HepG2 (cell line): ENCODE measurements around the gene FAM83C. TPM values are rescaled to one million over a fixed set of nuclear protein-coding genes. Genes with fewer than 3 reads are reported as not detected.

ENCODE experiments used
- DR1 ChIP-seq: sonication (generic); formaldehyde crosslinking; IDR thresholded peaks from 2 replicates; pipeline ENCODE4 v1.8.0; 2021; ENCODE audit warnings: mild to moderate bottlenecking, missing genetic modification reagents, inconsistent platforms
- EP300 ChIP-seq, 3 experiments: sonication (generic) in 1 of 3; formaldehyde crosslinking in 1 of 3; IDR thresholded peaks; 2 replicates each; pipeline versions ENCODE4 v1.5.1 to v1.6.1; 2011 to 2020; ENCODE audit warnings: low read depth in 2 of 3, low read length in 2 of 3, borderline replicate concordance in 1 of 3, improper control_type of control experiment in 1 of 3, mild to moderate bottlenecking in 1 of 3, missing genetic modification reagents in 1 of 3, moderate library complexity in 1 of 3
- GABPB1 ChIP-seq: IDR thresholded peaks from 2 replicates; pipeline ENCODE4 v1.6.1; 2016; ENCODE audit warnings: mild to moderate bottlenecking, missing genetic modification reagents, moderate library complexity, missing compliant biosample characterization
- GRHL1 ChIP-seq: sonication (generic); formaldehyde crosslinking; conservative IDR thresholded peaks from 2 replicates; pipeline ENCODE4 v1.8.0; 2022; ENCODE audit warnings: missing genetic modification reagents
- HOXA7 ChIP-seq: sonication (generic); formaldehyde crosslinking; IDR thresholded peaks from 2 replicates; pipeline ENCODE4 v1.8.1; 2022; ENCODE audit warnings: mild to moderate bottlenecking, missing genetic modification reagents, moderate library complexity
- HOXA9 ChIP-seq: sonication (generic); formaldehyde crosslinking; IDR thresholded peaks from 2 replicates; pipeline ENCODE4 v1.8.1; 2022; ENCODE audit warnings: missing genetic modification reagents, mild to moderate bottlenecking, moderate library complexity, borderline replicate concordance
- KAT8 ChIP-seq: IDR thresholded peaks from 2 replicates; pipeline ENCODE4 v1.6.1; 2016; ENCODE audit warnings: missing genetic modification reagents, missing compliant biosample characterization
- MXI1 ChIP-seq: IDR thresholded peaks from 3 replicates; pipeline ENCODE4 v1.6.1; 2012; ENCODE audit warnings: low read depth, low read length, inconsistent platforms, borderline replicate concordance
- NAIF1 ChIP-seq: sonication (generic); formaldehyde crosslinking; IDR thresholded peaks from 2 replicates; pipeline ENCODE4 v1.5.0; 2020; ENCODE audit warnings: mild to moderate bottlenecking, missing genetic modification reagents, borderline replicate concordance
- POLR2G ChIP-seq: fragments of 200-400 bp; formaldehyde crosslinking; IDR thresholded peaks from 2 replicates; pipeline ENCODE4 v1.6.1; 2018; ENCODE audit warnings: mild to moderate bottlenecking, low read depth, low read length, moderate library complexity
- RARA ChIP-seq: IDR thresholded peaks from 2 replicates; pipeline ENCODE4 v1.6.1; 2016; ENCODE audit warnings: missing genetic modification reagents, missing compliant biosample characterization
- RFX5 ChIP-seq: IDR thresholded peaks from 2 replicates; pipeline ENCODE4 v1.6.1; 2011; ENCODE audit warnings: low read depth, low read length, improper control_type of control experiment
- SIN3A ChIP-seq: IDR thresholded peaks from 2 replicates; pipeline ENCODE4 v1.6.1; 2011; ENCODE audit warnings: low read depth, mild to moderate bottlenecking, control low read depth, low read length, borderline replicate concordance
- SSRP1 ChIP-seq: IDR thresholded peaks from 2 replicates; pipeline ENCODE4 v1.6.1; 2016; ENCODE audit warnings: control low read depth
- TFE3 ChIP-seq: IDR thresholded peaks from 2 replicates; pipeline ENCODE4 v1.6.1; 2016
- ZFP41 ChIP-seq: sonication (generic); formaldehyde crosslinking; IDR thresholded peaks from 2 replicates; pipeline ENCODE4 v1.4.0; 2020; ENCODE audit warnings: mild to moderate bottlenecking, missing genetic modification reagents, borderline replicate concordance
- ZNF180 ChIP-seq: sonication (generic); formaldehyde crosslinking; IDR thresholded peaks from 2 replicates; pipeline ENCODE4 v1.4.0; 2020; ENCODE audit warnings: low read depth, missing genetic modification reagents, borderline replicate concordance
- ZNF547 ChIP-seq: sonication (generic); formaldehyde crosslinking; IDR thresholded peaks from 2 replicates; pipeline ENCODE4 v1.5.1; 2020; ENCODE audit warnings: mild to moderate bottlenecking, missing genetic modification reagents
- ZNF589 ChIP-seq: sonication (generic); formaldehyde crosslinking; conservative IDR thresholded peaks from 2 replicates; pipeline ENCODE4 v1.8.0; 2022; ENCODE audit warnings: mild to moderate bottlenecking, moderate library complexity, missing genetic modification reagents
- polyA plus RNA-seq, 8 experiments: library from polyadenylated mRNA; depleted of rRNA in 3 of 8; stranded (reverse) in 7 of 8; unstranded in 1 of 8; fragments of >200 nt; fragmentation: Illumina TruSeq in 4 of 8; extraction: Trizol in 4 of 8; gene quantifications; 2 replicates each; pipeline versions ENCODE4 v1.2.1 to v1.2.3, GENCODE V29; 2011 to 2016; ENCODE audit warnings: low read depth in 4 of 8, missing spikeins in 1 of 8, mixed read lengths in 1 of 8; ENCODE audit not compliant: insufficient read depth in 1 of 8
- total RNA-seq, 5 experiments: library from RNA; depleted of rRNA; stranded (reverse); fragments of >200 nt; fragmentation: Illumina TruSeq; extraction: Trizol; gene quantifications; 2 replicates each; pipeline ENCODE4 v1.2.3, GENCODE V29; 2016; ENCODE audit warnings: low read depth in 1 of 5
- TF ChIP-seq, protein P1 (sequence below): IDR thresholded peaks from 2 replicates; pipeline ENCODE4 v1.4.0; 2020; ENCODE audit warnings: mild to moderate bottlenecking, missing genetic modification reagents
- TF ChIP-seq, protein P2 (sequence below): IDR thresholded peaks from 2 replicates; pipeline ENCODE4 v1.6.1; 2016; ENCODE audit warnings: mild to moderate bottlenecking

The FAM83C gene
- total and polyA plus RNA-seq, 2 of the 13 experiments (the other 11 are each of a cell fraction or from before 2014, with no cell fraction given) = 0.04 TPM; not detected in 1

DNA sequence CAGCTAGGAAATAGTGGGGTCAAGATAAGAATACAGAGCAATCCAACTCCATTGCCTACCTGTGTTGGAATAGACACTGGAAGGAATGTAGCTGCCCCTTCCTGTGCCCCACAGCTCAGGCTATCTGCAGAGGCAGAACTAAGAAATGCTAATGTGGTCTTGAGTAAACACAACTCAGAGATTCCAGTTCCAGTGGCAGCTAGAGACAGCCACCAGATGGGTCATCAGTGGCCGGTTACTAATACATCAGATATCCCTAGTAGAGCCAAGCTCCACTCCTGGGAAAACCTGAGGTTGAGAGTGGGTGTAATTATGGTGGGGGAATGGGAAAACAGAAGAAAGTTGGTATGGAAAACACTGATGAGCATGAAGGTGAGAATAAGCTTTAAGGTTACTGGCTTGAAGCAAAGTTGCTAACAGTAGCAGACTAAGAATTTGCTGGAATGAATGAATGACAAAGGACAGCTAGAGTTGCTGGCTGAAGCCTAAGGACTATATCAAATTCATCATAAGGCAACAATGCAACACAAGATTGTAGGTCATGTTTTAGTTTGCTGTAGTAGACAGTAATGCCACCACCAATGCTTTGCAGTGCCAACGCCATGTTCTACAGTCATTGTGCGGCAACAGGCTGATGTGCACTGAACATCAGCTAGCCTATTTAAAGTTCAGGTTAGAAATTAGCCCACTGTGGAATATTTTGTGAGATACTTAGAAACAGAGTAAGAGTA lies 28.3 kb upstream of the FAM83C start (continued):
- no peak for TF ChIP-seq HOXA9 (CRISPR knock-in tag)
- TF ChIP-seq, protein P1, sequence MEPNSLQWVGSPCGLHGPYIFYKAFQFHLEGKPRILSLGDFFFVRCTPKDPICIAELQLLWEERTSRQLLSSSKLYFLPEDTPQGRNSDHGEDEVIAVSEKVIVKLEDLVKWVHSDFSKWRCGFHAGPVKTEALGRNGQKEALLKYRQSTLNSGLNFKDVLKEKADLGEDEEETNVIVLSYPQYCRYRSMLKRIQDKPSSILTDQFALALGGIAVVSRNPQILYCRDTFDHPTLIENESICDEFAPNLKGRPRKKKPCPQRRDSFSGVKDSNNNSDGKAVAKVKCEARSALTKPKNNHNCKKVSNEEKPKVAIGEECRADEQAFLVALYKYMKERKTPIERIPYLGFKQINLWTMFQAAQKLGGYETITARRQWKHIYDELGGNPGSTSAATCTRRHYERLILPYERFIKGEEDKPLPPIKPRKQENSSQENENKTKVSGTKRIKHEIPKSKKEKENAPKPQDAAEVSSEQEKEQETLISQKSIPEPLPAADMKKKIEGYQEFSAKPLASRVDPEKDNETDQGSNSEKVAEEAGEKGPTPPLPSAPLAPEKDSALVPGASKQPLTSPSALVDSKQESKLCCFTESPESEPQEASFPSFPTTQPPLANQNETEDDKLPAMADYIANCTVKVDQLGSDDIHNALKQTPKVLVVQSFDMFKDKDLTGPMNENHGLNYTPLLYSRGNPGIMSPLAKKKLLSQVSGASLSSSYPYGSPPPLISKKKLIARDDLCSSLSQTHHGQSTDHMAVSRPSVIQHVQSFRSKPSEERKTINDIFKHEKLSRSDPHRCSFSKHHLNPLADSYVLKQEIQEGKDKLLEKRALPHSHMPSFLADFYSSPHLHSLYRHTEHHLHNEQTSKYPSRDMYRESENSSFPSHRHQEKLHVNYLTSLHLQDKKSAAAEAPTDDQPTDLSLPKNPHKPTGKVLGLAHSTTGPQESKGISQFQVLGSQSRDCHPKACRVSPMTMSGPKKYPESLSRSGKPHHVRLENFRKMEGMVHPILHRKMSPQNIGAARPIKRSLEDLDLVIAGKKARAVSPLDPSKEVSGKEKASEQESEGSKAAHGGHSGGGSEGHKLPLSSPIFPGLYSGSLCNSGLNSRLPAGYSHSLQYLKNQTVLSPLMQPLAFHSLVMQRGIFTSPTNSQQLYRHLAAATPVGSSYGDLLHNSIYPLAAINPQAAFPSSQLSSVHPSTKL (CRISPR knock-in tag) = peak; percentile 81
- peak; percentile 17; the same call in 1 of the 2 replicates for TF ChIP-seq ZNF589 (CRISPR knock-in tag)
- TF ChIP-seq HOXA7 = no peak
- TF ChIP-seq SSRP1 (CRISPR knock-in tag) = no peak
- peak; percentile 34; the same call in 1 of the 2 replicates for TF ChIP-seq RARA (CRISPR knock-in tag)
- peak; percentile 62 for TF ChIP-seq TFE3 (CRISPR knock-in tag)
- no peak for TF ChIP-seq ZFP41 (CRISPR knock-in tag)
- no peak for TF ChIP-seq ZNF547 (CRISPR knock-in tag)
- no peak for TF ChIP-seq SIN3A
- TF ChIP-seq GABPB1 (CRISPR knock-in tag) = no peak
- no peak for TF ChIP-seq POLR2G
- peak in 1 of 2 experiments; percentile 70; a peak in 1 of 4 replicates for TF ChIP-seq EP300 (IDR thresholded peaks at IDR 0.05; ENCODE audit: low read depth in 2 of 2, low read length in 2 of 2)
- no peak for TF ChIP-seq EP300 (CRISPR knock-in tag; IDR thresholded peaks at IDR 0.05; ENCODE audit: borderline replicate concordance)
- TF ChIP-seq KAT8 = no peak
- TF ChIP-seq RFX5 = peak; percentile 14; the same call in 1 of the 2 replicates
- 0 out of 3 replicates have a peak, but pooled peaks have one; percentile 4 for TF ChIP-seq MXI1
- TF ChIP-seq, protein P2, sequence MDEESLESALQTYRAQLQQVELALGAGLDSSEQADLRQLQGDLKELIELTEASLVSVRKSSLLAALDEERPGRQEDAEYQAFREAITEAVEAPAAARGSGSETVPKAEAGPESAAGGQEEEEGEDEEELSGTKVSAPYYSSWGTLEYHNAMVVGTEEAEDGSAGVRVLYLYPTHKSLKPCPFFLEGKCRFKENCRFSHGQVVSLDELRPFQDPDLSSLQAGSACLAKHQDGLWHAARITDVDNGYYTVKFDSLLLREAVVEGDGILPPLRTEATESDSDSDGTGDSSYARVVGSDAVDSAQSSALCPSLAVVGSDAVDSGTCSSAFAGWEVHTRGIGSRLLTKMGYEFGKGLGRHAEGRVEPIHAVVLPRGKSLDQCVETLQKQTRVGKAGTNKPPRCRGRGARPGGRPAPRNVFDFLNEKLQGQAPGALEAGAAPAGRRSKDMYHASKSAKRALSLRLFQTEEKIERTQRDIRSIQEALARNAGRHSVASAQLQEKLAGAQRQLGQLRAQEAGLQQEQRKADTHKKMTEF (CRISPR knock-in tag) = no peak
- no peak for TF ChIP-seq NAIF1 (CRISPR knock-in tag)
- no peak for TF ChIP-seq DR1 (CRISPR knock-in tag)
- TF ChIP-seq ZNF180 = no peak
- no peak for TF ChIP-seq GRHL1 (CRISPR knock-in tag)
